ENCODE results near the gene ASIC5.
"Not testable (repeated sequence)": the region's sequence is repeated elsewhere in the genome, so short reads cannot be mapped to it uniquely, and the experiment has no call there.

The ASIC5 gene, protein sequence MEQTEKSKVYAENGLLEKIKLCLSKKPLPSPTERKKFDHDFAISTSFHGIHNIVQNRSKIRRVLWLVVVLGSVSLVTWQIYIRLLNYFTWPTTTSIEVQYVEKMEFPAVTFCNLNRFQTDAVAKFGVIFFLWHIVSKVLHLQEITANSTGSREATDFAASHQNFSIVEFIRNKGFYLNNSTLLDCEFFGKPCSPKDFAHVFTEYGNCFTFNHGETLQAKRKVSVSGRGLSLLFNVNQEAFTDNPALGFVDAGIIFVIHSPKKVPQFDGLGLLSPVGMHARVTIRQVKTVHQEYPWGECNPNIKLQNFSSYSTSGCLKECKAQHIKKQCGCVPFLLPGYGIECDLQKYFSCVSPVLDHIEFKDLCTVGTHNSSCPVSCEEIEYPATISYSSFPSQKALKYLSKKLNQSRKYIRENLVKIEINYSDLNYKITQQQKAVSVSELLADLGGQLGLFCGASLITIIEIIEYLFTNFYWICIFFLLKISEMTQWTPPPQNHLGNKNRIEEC

DNA sequence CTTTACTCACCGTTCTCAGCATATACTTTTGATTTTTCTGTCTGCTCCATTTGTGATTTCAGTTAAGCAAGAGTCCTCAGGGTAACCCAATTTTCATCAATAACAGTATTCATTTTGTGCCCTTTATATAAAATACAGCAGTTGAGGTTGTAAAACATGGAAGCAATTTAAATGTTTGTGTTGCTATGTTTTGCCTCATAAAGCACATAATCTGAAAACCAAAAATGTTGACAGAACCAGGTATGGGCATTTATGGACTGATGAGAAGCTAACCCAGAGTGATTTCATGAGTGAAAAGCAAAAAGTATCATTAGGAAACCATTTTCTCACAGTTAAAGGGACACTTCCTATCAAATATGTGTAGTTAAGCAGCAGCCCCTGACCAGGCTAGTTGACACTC is at the start of gene ASIC5:
Gene ASIC5 (minus strand): TSS at position 101 of the 400 bp plus-strand sequence. CDS start 51 bp downstream, at position 50.
- no peak for DNase-seq

DNA sequence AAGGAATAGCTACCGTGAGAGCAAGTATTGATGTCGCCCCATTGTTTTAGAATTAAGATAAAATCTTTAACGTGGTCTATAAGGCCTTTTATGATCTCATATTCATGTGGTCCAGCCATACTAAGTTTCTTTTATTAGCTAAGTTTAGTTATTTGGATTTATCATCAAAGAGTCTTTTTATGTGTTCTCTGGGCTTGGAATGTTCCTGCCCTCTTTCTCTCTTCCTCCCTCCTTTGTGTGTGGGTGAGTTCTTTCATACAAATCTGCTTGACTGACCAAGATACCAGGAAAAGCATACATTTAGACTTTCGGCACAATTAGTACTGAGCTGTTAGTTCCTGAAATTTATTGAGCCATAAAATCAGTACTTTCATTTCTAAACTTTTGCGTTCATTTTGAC is 48.7 kb upstream of the ASIC5 start:
- DNase-seq: no peak

DNA sequence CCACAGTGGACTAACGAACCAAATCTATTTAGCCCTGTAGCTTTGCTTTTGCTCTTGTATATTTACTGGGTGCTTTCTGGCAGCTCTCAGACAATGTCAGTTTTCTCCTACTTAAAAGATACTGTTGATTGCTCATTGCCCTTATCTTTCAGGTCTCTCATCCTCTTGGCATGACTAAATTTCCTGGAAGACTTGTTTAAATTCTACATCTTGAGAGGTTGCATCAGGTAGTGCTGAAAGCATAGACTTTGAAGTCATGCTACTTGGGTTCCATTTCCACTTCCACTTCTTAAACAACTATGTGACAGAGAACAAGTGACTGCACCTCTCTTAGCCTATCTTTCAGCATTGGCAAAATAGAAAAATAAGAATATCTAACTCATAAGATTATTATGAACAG is 45.8 kb upstream of the ASIC5 start:
- DNase-seq: no peak

DNA sequence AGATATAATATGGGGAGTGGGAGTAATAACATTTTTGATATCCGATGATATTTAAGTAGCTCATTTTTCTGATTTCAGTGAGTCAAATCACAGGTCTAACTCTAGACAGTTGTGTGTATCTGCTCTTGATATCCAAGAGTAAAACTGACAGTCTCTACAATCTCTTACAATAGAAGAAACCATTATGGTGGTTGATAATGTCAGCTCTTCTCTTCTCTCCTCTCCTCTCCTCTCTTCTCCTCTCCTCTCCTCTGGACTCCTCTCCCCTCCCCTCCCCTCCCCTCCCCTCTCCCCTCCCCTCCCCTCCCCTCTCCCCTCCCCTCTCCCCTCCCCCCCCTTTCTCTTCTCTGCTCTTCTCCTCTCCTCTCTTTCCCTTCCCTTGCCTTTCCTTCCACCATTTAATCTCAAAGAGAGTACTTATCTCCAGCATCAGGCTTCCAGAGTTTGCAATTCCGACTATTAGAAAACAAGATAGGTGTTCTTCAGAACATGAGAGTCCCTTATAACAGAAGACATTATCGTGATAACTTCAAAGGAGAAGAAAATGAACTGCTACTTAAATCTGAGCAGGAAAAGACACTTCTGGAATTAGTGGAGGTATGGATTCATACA is 43.6 kb upstream of the ASIC5 start:
- DNase-seq: no peak

DNA sequence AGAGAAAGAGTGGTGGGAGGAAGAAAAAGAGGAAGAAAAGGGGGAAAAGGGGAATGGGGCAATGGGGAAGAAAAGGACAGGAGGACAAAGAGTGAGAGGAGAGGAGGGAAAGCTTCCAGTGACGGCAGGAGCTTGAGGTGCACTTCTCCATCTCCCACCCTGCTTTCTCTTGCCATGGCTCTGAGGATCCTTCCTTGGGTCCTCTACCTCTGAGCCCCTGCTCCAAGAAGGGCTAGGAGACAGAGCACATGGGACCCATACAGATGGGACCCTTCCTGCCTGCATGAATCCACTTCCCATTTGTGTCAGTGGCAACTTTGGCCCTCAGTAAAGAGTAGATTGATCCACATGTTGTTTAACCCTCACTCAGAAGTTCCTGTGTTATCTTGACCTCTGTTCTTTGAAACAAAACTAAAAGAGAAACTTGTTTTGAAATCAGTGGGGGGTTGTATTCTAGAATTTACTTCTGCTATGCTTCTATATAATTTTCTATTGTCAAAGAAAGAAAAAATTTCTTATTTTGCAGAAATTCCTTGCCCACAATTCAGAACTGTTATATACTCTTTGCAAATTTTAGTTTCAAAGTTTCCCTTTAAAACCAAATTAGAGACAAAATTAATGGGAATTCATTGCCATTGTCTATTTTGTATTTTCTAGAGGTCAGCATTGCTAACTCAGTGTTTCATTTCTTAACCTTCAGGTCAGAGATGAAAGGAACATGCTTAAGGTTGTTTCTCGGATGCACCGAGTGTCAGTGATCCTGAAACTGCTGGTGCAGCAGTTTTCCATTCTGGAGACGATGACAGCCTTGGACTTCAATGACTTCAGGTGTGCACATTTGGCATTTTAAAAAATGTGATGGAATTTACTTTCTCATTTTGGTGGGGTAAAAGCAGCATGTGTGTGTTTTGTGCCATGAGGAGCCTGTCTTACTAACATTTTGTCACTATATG is 42.4 kb upstream of the ASIC5 start:
- DNase-seq: no peak

DNA sequence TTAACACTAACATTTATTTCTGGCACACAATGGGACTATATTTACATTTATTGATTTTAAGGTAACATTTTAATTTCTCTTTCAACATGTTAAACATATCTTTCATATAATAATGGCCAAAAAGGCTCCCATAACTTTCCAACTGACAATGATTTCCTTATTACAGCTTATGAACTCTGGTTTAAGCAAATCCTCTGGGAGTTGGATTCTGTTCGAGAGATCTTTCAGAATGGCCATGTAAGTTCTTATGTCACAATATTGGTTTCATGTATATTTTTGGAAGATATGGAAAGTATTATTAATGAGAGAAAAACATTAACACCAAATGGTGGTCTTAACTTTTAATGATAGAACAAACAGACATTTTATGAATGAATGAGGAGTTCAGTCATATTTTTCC is 41.5 kb upstream of the ASIC5 start:
- no peak for DNase-seq

DNA sequence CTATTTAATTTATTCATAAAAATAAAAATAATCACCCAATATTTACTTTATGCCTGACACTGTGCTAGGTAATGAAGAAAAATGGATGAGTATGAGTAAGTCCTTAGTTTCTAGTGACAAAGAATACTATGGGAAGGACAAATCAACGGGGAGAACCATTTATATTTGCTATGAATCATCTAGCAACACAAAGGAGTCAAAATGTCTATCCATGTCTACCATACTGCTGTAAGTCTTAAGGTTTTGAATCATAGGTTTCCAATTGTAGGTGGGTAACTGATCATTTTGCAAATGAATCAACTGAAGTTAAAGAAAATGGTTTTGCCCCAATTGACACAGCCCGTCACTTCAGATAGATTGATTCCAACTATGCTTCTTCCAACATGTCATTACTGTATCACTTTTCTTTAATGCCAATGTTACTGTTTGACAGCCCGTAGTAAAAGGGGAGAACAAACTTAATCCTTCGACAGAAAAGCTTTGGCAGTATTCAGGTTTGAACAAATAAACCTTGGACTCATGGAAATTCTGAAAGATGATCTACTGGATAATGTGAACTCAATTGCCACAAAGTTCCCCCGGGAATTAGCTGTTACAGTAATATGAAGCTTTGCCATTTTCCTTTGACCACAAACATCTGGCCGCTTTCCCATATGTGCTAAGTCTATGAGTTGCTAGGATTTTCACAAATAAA is 40.6 kb upstream of the ASIC5 start:
- no peak for DNase-seq

DNA sequence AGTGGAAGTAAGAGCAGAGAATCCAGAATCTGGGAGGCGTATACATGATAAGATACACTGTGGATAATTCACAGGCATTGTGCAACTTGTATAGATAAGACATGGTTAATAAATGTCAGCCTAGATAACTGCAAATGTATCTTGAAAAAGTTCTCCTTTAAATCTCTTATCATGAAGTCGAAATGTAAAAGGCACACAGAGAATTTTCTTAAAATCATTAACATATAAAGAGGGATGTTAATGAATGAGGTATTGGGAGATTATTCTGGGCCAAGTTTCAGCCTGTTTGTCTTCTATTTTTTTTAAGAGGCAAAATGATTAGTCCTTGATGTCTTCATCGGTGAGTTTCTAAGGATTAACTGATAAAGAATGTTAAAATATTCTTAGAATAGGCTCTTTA is 38.3 kb upstream of the ASIC5 start:
- no peak for DNase-seq

DNA sequence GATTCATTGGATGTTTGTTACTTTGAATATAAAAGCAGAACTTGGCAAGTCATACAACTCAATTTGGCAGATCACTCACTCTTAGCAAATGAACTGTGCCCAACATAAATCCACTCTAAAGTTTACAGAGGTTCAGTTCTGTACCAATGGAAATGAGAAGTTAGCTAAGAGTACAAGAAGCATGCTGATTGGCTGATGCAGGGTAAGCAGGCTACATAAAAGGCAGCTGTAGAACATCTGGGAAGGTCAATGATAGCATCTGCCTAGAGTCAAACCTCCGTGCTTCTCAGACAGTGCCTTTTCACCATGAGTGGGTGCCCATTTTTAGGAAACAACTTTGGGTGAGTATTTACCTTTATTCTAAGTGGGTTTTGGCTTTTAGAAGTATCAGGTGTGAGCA is 37.4 kb upstream of the ASIC5 start, which contains the start of gene TDO2:
Gene TDO2 (plus strand): TSS at position 244 of the 400 bp plus-strand sequence. CDS start 63 bp downstream, at position 307.
- DNase-seq: no peak

DNA sequence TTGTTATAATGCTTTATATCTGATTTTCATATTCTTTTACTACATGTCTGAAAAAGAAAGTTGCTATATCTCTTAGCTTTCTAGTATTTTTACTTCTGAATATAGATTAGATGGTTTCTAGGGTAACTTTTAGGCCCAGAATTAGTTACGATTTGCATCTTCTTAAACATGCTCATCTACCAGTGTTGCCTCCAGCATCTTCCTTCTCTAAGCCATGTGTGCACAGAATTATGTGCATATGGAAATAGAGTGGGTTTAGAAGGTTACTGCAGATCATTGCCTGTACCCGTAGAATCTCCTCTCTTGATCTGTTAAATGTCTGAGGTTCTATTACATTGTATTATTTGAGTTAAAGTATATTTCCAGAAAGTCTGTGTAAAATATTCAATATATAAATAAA is 34.9 kb upstream of the ASIC5 start:
- no peak for DNase-seq

DNA sequence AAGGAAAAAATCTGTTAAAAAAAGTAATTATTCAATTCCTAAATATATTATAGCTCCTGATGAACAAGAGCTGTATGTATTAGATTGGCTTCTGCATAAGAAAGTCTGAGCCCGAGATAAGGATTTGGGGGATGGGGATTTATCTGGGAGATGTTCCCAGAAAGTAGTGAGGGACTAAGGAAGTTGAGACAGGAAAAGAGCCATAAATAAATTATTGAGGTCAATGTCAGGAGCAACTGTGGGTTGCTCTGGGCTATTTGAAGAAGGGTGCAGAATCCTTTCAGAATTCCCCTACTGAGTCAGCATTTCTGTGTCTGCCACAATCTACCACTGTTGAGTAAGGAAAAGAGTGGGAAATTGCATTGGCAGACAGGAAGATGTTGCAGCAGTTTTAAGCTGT is 34.3 kb upstream of the ASIC5 start:
- no peak for DNase-seq

DNA sequence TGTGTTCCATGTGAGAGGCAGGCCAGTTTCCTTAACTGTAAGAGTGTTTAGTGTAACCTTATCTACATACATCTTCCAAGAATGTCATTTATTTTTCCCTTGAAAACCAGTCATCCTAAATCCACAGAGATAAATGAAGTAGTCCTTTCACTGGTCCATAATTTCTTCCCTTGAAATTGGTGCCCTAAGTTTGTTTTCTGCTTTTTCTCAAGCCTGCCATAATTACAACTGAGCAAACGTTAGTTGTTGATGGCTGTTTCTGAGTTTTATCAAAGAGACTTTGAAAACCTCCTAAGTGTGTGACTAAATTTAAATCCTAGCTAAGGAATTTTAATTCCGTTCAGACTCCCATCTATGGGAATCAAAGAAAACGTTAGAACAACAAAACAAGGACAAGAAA is 33.8 kb upstream of the ASIC5 start:
- DNase-seq: no peak

DNA sequence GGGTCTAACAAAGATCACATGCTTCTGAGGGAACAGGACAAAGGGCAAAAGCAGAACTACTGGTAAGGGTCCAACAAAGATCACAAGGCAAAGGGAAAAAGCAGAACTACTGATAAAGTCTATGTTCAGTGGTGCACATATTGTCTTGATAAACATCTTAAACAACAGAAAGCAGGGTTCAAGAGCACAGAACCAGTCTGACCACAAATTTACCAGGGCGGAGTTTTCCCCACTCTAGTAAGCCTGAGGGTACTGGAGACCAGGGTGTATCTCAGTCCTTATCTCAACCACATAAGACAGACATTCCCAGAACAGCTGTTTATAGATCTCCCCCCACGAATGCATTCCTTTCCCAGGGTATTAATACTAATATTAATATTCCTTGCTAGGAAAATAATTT is 32.3 kb upstream of the ASIC5 start:
- DNase-seq: not testable (repeated sequence)

DNA sequence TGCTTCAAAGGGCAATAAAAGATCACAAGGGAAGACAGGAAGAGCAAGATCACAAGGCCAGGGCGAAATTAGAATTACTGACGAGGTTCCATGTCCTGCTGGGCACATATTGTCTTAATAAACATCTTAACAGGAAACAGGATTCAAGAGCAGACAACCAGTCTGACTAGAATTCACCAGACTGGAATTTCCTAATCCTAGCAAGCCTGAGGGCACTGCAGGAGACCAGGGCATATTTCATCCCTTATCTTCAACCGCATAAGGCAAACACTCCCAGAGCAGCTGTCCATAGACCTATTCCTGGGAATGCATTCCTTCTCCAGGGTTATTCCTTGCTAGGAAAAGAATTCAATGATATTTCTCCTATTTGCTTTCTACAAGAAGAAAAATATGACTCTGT is 25.0 kb upstream of the ASIC5 start:
- no peak for DNase-seq

DNA sequence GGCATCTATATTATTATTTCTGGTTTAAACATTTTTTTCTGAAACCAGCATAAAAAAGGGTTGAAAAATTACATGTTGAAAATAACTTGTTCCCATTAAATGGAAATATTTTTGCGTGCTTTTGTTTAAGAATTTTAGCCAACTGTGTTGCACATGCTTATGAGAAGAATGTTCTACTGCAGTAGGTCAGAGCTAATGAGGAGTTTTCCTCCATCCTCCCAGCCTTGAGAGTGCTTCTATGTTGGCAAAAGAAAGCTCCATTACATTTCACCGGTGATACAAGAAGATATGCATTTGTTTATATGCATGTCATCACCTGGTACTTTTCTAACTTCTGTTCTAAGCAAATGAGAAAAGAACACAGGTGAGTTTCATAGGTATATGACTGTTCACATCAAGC is 23.9 kb upstream of the ASIC5 start:
- DNase-seq: no peak

DNA sequence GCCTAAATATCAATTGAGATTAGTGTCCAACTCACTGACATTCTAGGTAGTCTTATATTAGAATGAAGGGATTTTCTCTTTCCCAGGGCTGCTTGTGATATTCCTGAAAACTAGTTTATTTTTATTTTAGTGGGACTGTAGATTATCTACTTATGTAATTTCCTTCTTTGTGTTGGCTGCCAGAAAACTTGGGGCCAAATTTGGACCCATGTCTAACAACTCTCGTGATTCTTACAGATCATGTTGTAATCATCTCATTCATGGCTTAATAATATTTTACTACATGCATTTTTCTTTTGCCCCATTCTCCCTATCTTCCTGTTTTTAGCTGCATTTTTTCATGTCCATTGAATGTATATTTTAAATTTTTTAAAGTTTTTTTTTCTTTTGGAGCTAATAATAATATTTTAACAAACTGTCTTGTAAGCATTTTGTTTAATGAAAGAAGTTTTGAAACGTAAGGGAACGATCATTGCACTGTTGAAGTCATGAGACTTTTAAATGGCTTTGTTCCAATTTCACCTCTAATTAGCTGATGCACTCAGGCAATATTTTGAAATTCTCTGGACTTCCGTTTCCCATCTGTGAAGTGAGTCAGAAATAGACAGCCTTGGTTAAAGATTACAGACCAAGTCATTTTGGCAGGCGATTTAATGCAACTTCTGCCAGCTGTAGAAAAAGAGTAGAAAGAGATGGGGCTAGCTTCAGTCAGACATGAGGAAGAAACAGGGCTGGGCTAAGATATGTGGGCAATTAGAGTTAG is 23.1 kb upstream of the ASIC5 start:
- DNase-seq: no peak

DNA sequence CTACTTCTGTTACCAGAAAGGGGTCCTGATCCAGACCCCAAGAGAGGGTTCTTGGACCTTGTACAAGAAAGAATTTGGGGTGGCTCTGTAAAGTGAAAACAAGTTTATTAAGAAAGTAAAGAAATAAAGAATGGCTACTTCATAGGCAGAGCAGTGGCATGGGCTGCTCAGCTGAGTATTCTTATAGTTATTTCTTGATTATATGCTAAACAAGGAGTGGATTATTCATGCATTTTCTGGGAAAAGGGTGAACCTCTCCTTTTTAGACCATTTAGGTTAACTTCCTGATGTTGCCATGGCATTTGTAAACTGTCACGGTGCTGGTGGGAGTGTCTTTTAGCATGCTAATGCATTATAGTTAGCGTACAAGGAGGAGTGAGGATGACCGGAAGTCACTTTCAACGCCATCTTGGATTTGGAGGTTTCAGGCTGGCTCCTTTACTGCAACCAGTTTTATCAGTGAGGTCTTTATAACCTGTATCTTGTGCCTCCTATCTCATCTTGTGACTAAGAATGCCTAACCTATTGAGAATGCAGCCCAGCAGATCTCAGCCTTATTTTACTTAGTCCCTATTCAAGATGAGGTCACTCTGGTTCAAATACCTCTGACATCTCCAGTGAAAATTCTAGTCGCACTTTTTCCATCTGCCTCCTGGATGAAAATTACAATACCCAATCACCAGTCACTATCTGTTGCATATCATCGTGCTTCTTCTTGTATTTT is 21.9 kb upstream of the ASIC5 start:
- no peak for DNase-seq

DNA sequence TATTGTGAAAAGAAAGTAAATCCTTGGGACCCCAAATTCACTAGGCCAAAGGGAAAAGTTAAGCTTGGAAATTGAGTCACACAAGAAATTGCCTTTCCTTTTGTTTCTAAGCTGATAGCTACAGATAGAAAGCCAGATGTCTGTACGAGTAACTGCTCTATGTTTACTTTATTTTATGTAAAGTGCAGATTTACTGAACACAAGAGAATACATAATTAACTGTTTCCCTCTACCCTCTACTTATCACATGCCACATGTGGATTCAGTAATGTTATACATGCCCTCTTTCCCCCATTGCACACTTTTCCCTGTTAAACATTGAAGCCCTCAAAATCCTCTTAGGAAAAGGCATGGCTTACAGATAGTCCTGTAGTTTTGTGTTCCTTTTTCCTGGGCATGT is 21.0 kb upstream of the ASIC5 start:
- DNase-seq: no peak

DNA sequence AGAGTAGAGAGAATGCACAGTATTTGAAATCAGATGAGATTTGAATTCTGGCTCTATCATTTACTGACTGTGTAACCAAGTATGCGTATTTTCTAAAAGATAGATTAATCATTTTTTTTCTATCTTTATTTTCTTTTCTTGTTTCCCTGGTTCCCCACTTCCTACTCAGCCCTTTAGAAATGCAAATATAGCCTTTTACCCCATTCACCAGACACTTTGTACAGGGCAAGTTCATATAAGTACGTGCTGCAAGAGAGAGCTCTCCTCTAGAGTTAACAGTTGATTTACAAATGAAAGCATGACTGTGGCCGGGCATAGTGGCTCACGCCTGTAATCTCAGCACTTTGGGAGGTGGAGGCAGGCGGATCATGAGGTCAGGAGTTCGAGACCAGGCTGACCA is 19.6 kb upstream of the ASIC5 start:
- no peak for DNase-seq

DNA sequence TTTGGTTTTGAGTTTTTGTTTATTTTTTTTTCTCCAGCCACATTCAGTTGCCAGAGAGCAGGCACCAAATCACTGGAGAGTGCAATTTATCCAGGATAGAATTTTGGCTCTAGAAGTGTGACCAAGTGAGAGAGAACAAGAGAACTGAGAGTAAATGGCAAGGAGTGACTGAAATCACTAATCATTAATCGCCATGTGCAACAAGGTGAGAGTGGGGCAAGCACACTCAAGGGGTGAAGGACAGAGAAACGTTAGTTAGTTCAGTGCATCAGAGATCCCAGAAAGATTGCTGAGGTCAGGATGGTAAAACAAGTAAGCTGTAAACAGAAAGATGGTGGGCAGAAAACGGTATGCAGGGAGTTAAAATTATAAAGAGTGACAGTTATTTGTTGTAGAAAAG is 17.8 kb upstream of the ASIC5 start:
- DNase-seq: no peak

DNA sequence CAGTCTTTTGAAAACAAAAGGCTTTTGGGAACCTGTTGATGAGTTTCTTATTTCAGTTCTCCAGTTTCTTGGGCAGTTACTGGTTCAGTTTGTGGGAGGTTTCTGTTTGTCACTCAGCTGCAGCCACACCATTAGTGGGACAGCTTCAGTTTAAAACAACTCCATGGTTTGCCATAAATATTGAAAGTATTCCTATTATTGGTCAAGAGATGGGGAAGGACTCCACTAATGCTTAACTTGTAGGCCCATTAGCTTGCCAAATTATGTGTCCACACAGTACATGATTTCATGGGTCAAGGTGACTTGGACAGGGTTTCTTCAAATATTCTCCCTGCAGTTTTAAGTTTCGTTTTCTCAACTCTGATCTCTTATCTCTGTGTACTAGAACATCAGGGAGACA is 15.5 kb upstream of the ASIC5 start:
- DNase-seq: no peak
